Activated naive CD8-positive, alpha-beta T cell treated with anti-CD3 and anti-CD28 coated beads, Interleukin-2, amount 10 ng/mL, durations not matched to agents 7 days and 5 days (primary cell): Measurements from ENCODE around the gene MATN4. TPM values are rescaled to one million over a fixed set of nuclear protein-coding genes. Genes with fewer than 3 reads are reported as not detected.

Source experiments
- ATAC-seq: fragments of 150-1000 bp; cut with Tn5 transposase; one replicate; pipeline ENCODE4 v1.10.0; 2021; ENCODE audit warnings: low read depth, moderate library complexity
- POLR2A ChIA-PET: fragments of 350-600 bp; sonication (Branson Sonifier 250); formaldehyde crosslinking; loops from one replicate; lab custom pipeline; 2021; ENCODE audit warnings: antibody characterized with exemption; lab: Charles Lee
- DNase-seq: peaks from one replicate; pipeline ENCODE4 v3.0.0; 2021
- H3K27ac Mint-ChIP-seq: one replicate; pipeline ENCODE4 v1.8.0; 2022; ENCODE audit warnings: mild to moderate bottlenecking, mixed read lengths
- H3K27me3 Mint-ChIP-seq: one replicate; pipeline ENCODE4 v1.8.0; 2022; ENCODE audit warnings: mild to moderate bottlenecking, moderate library complexity, mixed read lengths
- H3K36me3 Mint-ChIP-seq: one replicate; pipeline ENCODE4 v1.8.0; 2021; ENCODE audit warnings: mild to moderate bottlenecking, mixed read lengths
- H3K4me1 Mint-ChIP-seq: one replicate; pipeline ENCODE4 v1.8.0; 2021; ENCODE audit warnings: mixed read lengths
- H3K4me3 Mint-ChIP-seq: one replicate; pipeline ENCODE4 v1.8.0; 2022; ENCODE audit warnings: mild to moderate bottlenecking, moderate library complexity, mixed read lengths
- H3K9me3 Mint-ChIP-seq: one replicate; pipeline ENCODE4 v1.8.0; 2021; ENCODE audit warnings: mixed read lengths
- total RNA-seq, 2 experiments: library from RNA; stranded (reverse); gene quantifications; one replicate each; pipeline ENCODE4 v1.2.3, GENCODE V29; 2021

MATN4 gene
- total RNA-seq, 2 experiments from 2014 or later = 0.14 to 0.30 TPM

DNA sequence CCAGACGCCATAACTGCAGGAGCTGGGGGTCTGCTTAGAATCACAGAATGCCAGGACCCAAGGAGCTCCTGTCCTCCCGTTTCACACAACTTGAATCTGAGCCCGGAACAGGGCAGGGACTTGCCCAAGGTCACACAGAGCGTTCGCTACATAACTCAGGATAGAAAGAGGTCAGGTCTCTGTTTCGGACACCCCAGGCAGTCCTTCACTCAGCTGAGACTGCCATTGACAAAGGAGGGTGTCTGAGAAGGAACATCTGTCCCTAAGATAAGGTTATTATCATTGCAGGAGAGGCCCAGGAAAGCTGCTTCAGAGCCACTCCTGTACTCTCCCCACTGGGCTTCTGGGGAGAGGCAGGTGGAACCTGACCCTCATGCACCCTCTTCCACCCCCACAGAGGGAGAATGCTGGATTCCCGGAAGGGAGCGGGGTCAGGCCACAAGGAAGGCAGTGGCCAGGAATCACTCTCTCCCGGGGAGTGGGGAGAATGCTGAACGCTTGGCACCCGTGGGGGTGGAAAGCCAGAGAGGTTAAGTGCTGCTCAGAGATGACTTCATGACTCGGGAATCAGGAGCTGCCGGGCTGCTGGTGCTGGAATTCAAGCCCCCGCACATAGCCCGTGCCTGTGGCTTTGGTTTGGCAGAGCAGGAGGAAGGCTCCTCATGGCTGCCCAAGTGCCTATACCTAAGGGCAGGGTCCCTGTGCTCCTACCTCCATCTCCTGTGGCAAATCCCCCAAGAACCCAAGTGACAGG is 29.4 kb upstream of the MATN4 start:
- Mint-ChIP-seq H3K9me3 (no peaks in the 10 kb centered on the region), H3K4me3 (no peak overlapping the region), H3K36me3 (peaks cover 2% of the 10 kb centered on the region), H3K27ac (no peak overlapping the region), H3K27me3 (no peaks in the 10 kb centered on the region), H3K4me1 (no peaks in the 10 kb centered on the region)
- ATAC-seq (no peak), DNase-seq (no peak)
- POLR2A ChIA-PET = no interaction called here

- DNase-seq (no peak), ATAC-seq (no peak)
- Mint-ChIP-seq H3K27ac (no peak overlapping the region), H3K36me3 (peaks cover 2% of the 10 kb centered on the region), H3K4me1 (no peaks in the 10 kb centered on the region), H3K4me3 (no peak overlapping the region), H3K27me3 (no peaks in the 10 kb centered on the region), H3K9me3 (no peaks in the 10 kb centered on the region)
- POLR2A ChIA-PET = no interaction called here
Measured at GRCh38 chr20:45336530-45337366, 28.6 kb upstream of the MATN4 start.

GRCh38 chr20:45330476-45330875 is 22.4 kb upstream of the MATN4 start:
- H3K4me1 Mint-ChIP-seq = no peaks in the 10 kb centered on the region
- H3K36me3 Mint-ChIP-seq = peaks cover 2% of the 10 kb centered on the region
- no peaks in the 10 kb centered on the region for H3K27me3 Mint-ChIP-seq
- no peaks in the 10 kb centered on the region for H3K9me3 Mint-ChIP-seq
- ATAC-seq (no peak), DNase-seq (no peak)
- POLR2A ChIA-PET = no interaction called here
- no peak overlapping the region for H3K4me3 Mint-ChIP-seq
- no peak overlapping the region for H3K27ac Mint-ChIP-seq

- no peaks in the 10 kb centered on the region for H3K27me3 Mint-ChIP-seq
- no peaks in the 10 kb centered on the region for H3K4me1 Mint-ChIP-seq
- no peaks in the 10 kb centered on the region for H3K9me3 Mint-ChIP-seq
- ATAC-seq (no peak), DNase-seq (no peak)
- H3K4me3 Mint-ChIP-seq = no peak overlapping the region
- POLR2A ChIA-PET = no interaction called here
- peaks cover 2% of the 10 kb centered on the region for H3K36me3 Mint-ChIP-seq
- no peak overlapping the region for H3K27ac Mint-ChIP-seq
Measured at GRCh38 chr20:45329497-45330319, 21.6 kb upstream of the MATN4 start.

GRCh38 chr20:45328451-45328850 is 20.4 kb upstream of the MATN4 start:
- Mint-ChIP-seq H3K36me3 (peaks cover 2% of the 10 kb centered on the region), H3K27ac (no peak overlapping the region), H3K4me1 (no peaks in the 10 kb centered on the region), H3K27me3 (no peaks in the 10 kb centered on the region), H3K9me3 (no peaks in the 10 kb centered on the region), H3K4me3 (no peak overlapping the region)
- no peak for DNase-seq
- no peak for ATAC-seq
- POLR2A ChIA-PET = no interaction called here

DNA sequence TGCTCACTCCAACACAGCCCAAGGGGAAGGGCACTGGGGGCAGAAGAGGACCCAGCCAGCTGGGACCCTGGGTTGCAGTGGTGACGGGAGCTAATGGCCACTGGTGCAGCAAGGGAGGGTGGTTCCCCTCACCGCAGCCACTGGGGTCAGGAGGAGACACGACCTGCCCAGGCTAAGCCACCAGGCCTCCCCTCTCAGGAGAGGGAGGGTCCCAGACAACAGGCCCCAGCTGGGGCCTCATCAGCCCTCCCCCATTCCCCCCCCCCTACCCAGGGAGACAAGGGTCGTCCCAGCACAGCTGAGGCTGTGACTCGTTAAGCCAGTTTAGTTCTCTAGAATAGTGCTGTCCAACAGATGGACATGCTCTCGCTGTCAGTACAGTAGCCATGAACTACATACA is 17.3 kb upstream of the MATN4 start:
- ATAC-seq (no peak), DNase-seq (no peak)
- POLR2A ChIA-PET = no interaction called here
- H3K9me3 Mint-ChIP-seq = no peaks in the 10 kb centered on the region
- H3K4me1 Mint-ChIP-seq = peaks cover 13% of the 10 kb centered on the region
- no peaks in the 10 kb centered on the region for H3K36me3 Mint-ChIP-seq
- no peaks in the 10 kb centered on the region for H3K27me3 Mint-ChIP-seq
- no peak overlapping the region for H3K27ac Mint-ChIP-seq
- no peak overlapping the region for H3K4me3 Mint-ChIP-seq

DNA sequence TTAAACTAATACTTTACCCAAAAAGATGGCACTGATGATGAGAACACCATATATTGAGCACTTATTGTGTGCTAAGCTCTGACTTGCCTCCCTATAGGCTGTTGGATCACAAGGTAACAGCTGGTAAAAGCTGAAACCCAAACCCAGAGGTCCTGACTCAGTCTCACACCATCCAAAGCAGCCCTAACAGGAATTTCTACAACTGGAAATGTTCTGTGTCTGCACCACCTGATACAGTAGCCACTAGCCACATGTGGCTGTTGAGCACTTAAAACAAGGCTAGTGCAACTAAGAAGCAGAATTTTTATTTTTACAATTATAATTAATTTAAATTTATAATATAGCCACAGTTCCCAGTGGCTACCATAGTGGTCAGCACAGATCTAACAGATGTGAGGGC is 15.6 kb upstream of the MATN4 start:
- DNase-seq (no peak), ATAC-seq (no peak)
- no peaks in the 10 kb centered on the region for H3K9me3 Mint-ChIP-seq
- no peak overlapping the region for H3K4me3 Mint-ChIP-seq
- no peak overlapping the region for H3K27ac Mint-ChIP-seq
- POLR2A ChIA-PET = interaction anchor here (0.7 to 1.4 kb wide), 3 partner anchors 25 to 646 kb away, joined by 3 to 4 read pairs (median 4); partner anchors contain the start of gene SDC4
- H3K4me1 Mint-ChIP-seq = peaks cover 21% of the 10 kb centered on the region
- no peaks in the 10 kb centered on the region for H3K27me3 Mint-ChIP-seq
- no peaks in the 10 kb centered on the region for H3K36me3 Mint-ChIP-seq

- DNase-seq (no peak), ATAC-seq (no peak)
- H3K27ac Mint-ChIP-seq = no peak overlapping the region
- H3K4me3 Mint-ChIP-seq = no peak overlapping the region
- no peaks in the 10 kb centered on the region for H3K9me3 Mint-ChIP-seq
- POLR2A ChIA-PET = interaction anchor here (1.4 kb wide), 1 partner anchor 25 kb away, joined by 4 read pairs; the partner anchor contains the start of gene SDC4
- H3K4me1 Mint-ChIP-seq = peaks cover 26% of the 10 kb centered on the region
- no peaks in the 10 kb centered on the region for H3K27me3 Mint-ChIP-seq
- H3K36me3 Mint-ChIP-seq = no peaks in the 10 kb centered on the region
Measured at GRCh38 chr20:45322952-45323383, 14.9 kb upstream of the MATN4 start.

DNA sequence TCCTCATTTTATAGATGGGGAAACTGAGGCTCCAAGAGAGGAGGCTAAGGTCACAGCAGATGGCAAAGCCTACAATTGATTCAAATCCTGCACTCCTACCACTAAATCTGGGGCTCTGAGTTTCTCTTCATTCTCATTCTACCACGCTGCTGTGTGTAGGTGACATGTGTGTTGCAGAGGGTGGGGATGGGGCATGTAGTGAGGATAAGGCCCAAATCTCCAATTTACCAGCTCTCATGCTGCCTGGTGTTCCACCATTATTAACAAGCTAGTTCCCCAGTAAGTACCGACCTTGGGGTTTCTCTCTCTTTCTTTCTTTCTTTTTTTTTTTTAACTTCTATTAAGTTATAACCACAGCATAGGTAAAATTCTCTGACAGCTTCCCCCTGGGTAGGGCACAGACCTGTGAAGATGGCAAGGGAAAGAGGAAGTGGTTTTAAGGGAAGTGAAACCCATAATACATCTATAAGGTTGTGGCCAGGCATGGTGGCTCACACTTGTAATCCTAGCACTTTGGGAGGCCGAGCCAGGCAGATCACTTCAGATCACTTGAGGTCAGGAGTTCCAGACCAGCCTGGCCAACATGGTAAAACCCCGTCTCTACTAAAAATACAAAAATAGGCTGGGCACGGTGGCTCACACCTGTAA is 13.0 kb upstream of the MATN4 start:
- peaks cover 2% of the 10 kb centered on the region for H3K36me3 Mint-ChIP-seq
- H3K4me1 Mint-ChIP-seq = peaks cover 34% of the 10 kb centered on the region
- POLR2A ChIA-PET = interaction anchor here (0.9 to 2.4 kb wide), 4 partner anchors 53 to 470 kb away, joined by 3 to 11 read pairs (median 3); partner anchors contain the start of genes DNTTIP1 and WFDC3
- DNase-seq (no peak), ATAC-seq (peak; percentile 43)
- peak overlapping the region; percentile 69 for H3K4me3 Mint-ChIP-seq
- peaks cover 6% of the 10 kb centered on the region for H3K27me3 Mint-ChIP-seq
- H3K27ac Mint-ChIP-seq = peak overlapping the region; percentile 84
- no peaks in the 10 kb centered on the region for H3K9me3 Mint-ChIP-seq

GRCh38 chr20:45318948-45319347 is 10.8 kb upstream of the MATN4 start:
- Mint-ChIP-seq H3K27ac (peak overlapping the region; percentile 93), H3K9me3 (no peaks in the 10 kb centered on the region), H3K36me3 (peaks cover 2% of the 10 kb centered on the region), H3K4me3 (peak overlapping the region; percentile 71), H3K27me3 (peaks cover 21% of the 10 kb centered on the region), H3K4me1 (peaks cover 36% of the 10 kb centered on the region)
- POLR2A ChIA-PET = interaction anchor here (0.7 to 1.4 kb wide), 4 partner anchors 30 to 452 kb away, joined by 3 to 6 read pairs (median 3); partner anchors contain the start of gene SYS1
- DNase-seq = no peak
- peak; percentile 15 for ATAC-seq

DNA sequence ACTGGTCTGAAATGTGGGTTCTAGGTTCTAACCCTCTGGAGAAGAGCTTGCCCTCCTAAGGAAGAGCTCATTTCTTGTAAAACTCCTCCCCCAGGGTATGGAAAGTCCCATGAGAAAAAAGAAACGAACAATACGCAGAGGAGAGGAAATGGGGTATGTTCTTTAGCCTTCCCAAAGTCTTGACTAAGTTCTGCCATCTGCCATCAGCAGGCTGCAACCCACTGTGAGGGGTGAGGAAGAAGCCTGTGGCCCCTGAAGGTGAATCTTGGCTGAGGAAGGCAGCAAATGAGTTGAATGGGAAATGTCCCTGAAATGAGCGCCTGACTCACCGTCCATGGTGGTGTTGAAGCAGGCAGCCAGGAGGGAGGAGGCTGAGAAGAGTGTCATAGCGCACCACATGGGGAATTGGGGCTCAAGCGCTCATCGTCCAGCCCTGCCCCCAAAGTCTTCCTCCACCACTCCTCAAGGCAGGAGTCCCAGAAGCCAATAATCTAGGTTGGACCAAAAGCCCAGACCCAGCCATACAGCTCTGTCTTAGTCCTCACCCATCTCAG is 10.4 kb upstream of the MATN4 start:
- peaks cover 36% of the 10 kb centered on the region for H3K4me1 Mint-ChIP-seq
- no peaks in the 10 kb centered on the region for H3K9me3 Mint-ChIP-seq
- peak overlapping the region; percentile 71 for H3K4me3 Mint-ChIP-seq
- H3K27ac Mint-ChIP-seq = peak overlapping the region; percentile 93
- peaks cover 26% of the 10 kb centered on the region for H3K27me3 Mint-ChIP-seq
- peaks cover 2% of the 10 kb centered on the region for H3K36me3 Mint-ChIP-seq
- POLR2A ChIA-PET = interaction anchor here (0.9 to 1.4 kb wide), 3 partner anchors 31 to 453 kb away, joined by 3 to 6 read pairs (median 3); partner anchors contain the start of gene SYS1
- DNase-seq = no peak
- no peak for ATAC-seq

GRCh38 chr20:45317826-45318225 is 9.7 kb upstream of the MATN4 start:
- peaks cover 2% of the 10 kb centered on the region for H3K36me3 Mint-ChIP-seq
- peak overlapping the region; percentile 93 for H3K27ac Mint-ChIP-seq
- POLR2A ChIA-PET = interaction anchor here (1.0 kb wide), 1 partner anchor 57 kb away, joined by 3 read pairs; no protein-coding TSS in a partner anchor

More at GRCh38 chr20:45317826-45318225, 9.7 kb upstream of the MATN4 start:
- Mint-ChIP-seq H3K27me3 (peaks cover 27% of the 10 kb centered on the region), H3K4me1 (peaks cover 35% of the 10 kb centered on the region), H3K9me3 (no peaks in the 10 kb centered on the region), H3K4me3 (peak overlapping the region; percentile 71)
- no peak for ATAC-seq
- no peak for DNase-seq
